GM21381 (cell line): ENCODE data around the gene HPS6.

Experiments
- ATAC-seq: cut with Tn5 transposase; IDR thresholded peaks from one replicate; pipeline ENCODE4 v1.9.1; 2021; ENCODE audit warnings: mild to moderate bottlenecking, moderate library complexity; ENCODE audit not compliant: unreplicated experiment

Gene HPS6

DNA sequence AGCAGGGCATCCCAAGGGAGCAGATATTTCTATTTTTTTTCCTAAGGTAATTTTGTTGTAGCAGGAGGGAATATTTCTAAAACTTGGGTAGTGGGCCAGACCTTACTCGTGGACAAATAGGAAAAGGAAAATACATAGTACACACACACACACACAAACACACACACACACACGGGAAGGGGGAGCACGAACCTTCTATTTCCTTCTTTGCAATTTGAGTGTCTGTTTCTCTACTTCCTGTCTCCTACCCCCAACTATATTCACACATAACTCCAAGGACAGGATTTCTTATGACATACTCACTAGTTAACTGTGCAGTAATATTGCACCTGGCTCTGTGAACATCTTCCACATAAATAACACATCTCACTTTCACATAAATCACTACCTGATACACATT lies 50.6 kb downstream of the HPS6 start:
- no peak for ATAC-seq

GRCh38 chr10:102116656-102117055 lies 51.5 kb downstream of the HPS6 start:
- ATAC-seq: no peak
